Naive thymus-derived CD4-positive, alpha-beta T cell (primary cell): ENCODE data around the gene NIPAL3. TPM values are rescaled to one million over a fixed set of nuclear protein-coding genes. Genes with fewer than 3 reads are reported as not detected.
A peak's percentile ranks its signal among the peaks of the same experiment; 100 is the strongest.

ENCODE experiments used
- ATAC-seq: fragments of 150-1000 bp; cut with Tn5 transposase; 2 replicates; pipeline ENCODE4 v1.10.0; 2021; ENCODE audit warnings: mild to moderate bottlenecking, moderate library complexity
- CTCF ChIA-PET: fragments of 350-600 bp; sonication (Branson Sonifier 250); formaldehyde crosslinking; loops from one replicate; lab custom pipeline; 2021; ENCODE audit warnings: antibody characterized with exemption; lab: Charles Lee
- POLR2A ChIA-PET: fragments of 350-600 bp; sonication (Branson Sonifier 250); formaldehyde crosslinking; loops from one replicate; lab custom pipeline; 2021; ENCODE audit warnings: antibody characterized with exemption, inconsistent platforms; lab: Charles Lee
- DNase-seq, 9 donors: peaks; one replicate each; pipeline versions ENCODE4 v3.0.0 to v3.0.0-alpha.2; 2020 to 2022; ENCODE audit warnings: mixed read lengths in 1 of 9
- H3K27ac ChIP-seq: one replicate; pipeline ENCODE4 v1.7.0; 2013; ENCODE audit warnings: mild to moderate bottlenecking, low read depth, low read length, moderate library complexity
- H3K27me3 ChIP-seq, 2 donors: one replicate each; pipeline ENCODE4 v1.7.0; 2013; ENCODE audit warnings: low read length in 2 of 2, mild to moderate bottlenecking in 2 of 2, moderate library complexity in 2 of 2; ENCODE audit not compliant: control insufficient read depth in 2 of 2, insufficient read depth in 2 of 2
- H3K36me3 ChIP-seq, 3 experiments: 1 replicate in 2 of 3; 2 replicates in 1 of 3; pipeline ENCODE4 v1.7.0; 2013; ENCODE audit warnings: low read length in 3 of 3, mild to moderate bottlenecking in 3 of 3, moderate library complexity in 1 of 3; ENCODE audit not compliant: insufficient read depth in 3 of 3, control insufficient read depth in 2 of 3
- H3K4me1 ChIP-seq, 2 donors: one replicate each; pipeline ENCODE4 v1.7.0; 2013; ENCODE audit warnings: low read length in 2 of 2, mild to moderate bottlenecking in 2 of 2, moderate library complexity in 1 of 2; ENCODE audit not compliant: control insufficient read depth in 2 of 2, insufficient read depth in 2 of 2
- H3K4me3 ChIP-seq: 2 replicates; pipeline ENCODE4 v1.7.0; 2013; ENCODE audit warnings: mild to moderate bottlenecking, low read length
- H3K9me3 ChIP-seq, 3 experiments: 1 replicate in 2 of 3; 2 replicates in 1 of 3; pipeline ENCODE4 v1.7.0; 2013; ENCODE audit warnings: low read length in 3 of 3; ENCODE audit not compliant: control insufficient read depth in 2 of 3
- H3K27ac Mint-ChIP-seq, 9 donors: one replicate each; pipeline ENCODE4 v1.8.0; 2020 to 2022; ENCODE audit warnings: mixed read lengths in 9 of 9, mild to moderate bottlenecking in 8 of 9, moderate library complexity in 5 of 9, inconsistent platforms in 2 of 9
- H3K27me3 Mint-ChIP-seq, 5 donors: one replicate each; pipeline ENCODE4 v1.8.0; 2021 to 2022; ENCODE audit warnings: mixed read lengths in 5 of 5, mild to moderate bottlenecking in 1 of 5
- H3K36me3 Mint-ChIP-seq, 5 donors: one replicate each; pipeline ENCODE4 v1.8.0; 2020 to 2022; ENCODE audit warnings: mixed read lengths in 5 of 5, mild to moderate bottlenecking in 3 of 5, inconsistent platforms in 1 of 5
- H3K4me1 Mint-ChIP-seq, 7 donors: one replicate each; pipeline ENCODE4 v1.8.0; 2020 to 2022; ENCODE audit warnings: mixed read lengths in 7 of 7, mild to moderate bottlenecking in 3 of 7, inconsistent platforms in 1 of 7
- H3K4me3 Mint-ChIP-seq, 10 donors: one replicate each; pipeline ENCODE4 v1.8.0; 2020 to 2022; ENCODE audit warnings: mild to moderate bottlenecking in 10 of 10, mixed read lengths in 10 of 10, moderate library complexity in 6 of 10, inconsistent platforms in 2 of 10
- H3K9me3 Mint-ChIP-seq, 11 donors: one replicate each; pipeline ENCODE4 v1.8.0; 2020 to 2022; ENCODE audit warnings: mixed read lengths in 11 of 11, mild to moderate bottlenecking in 4 of 11, inconsistent platforms in 1 of 11, moderate library complexity in 1 of 11
- intact Hi-C, 2 donors: fragments of 100-400 bp; cut with micrococcal nuclease; formaldehyde crosslinking; loops; one replicate each; pipeline ENCODE4 v1.15.1; 2023
- polyA plus RNA-seq, 2 donors: library from polyadenylated mRNA; unstranded; fragments of 300-500 nt; fragmentation: Illumina TruSeq; gene quantifications; one replicate each; pipeline ENCODE4 v1.2.3, GENCODE V29; 2021
- total RNA-seq, 6 experiments: library from RNA in 5 of 6; stranded (reverse) in 5 of 6; gene quantifications; 1 replicate in 5 of 6; 2 replicates in 1 of 6; pipeline ENCODE4 v1.2.3 and lab custom pipeline; 2021 to 2026

NIPAL3 gene
- total and polyA plus RNA-seq, 7 experiments from 2014 or later, result 35.5 to 127 (median 63.7) TPM

DNA sequence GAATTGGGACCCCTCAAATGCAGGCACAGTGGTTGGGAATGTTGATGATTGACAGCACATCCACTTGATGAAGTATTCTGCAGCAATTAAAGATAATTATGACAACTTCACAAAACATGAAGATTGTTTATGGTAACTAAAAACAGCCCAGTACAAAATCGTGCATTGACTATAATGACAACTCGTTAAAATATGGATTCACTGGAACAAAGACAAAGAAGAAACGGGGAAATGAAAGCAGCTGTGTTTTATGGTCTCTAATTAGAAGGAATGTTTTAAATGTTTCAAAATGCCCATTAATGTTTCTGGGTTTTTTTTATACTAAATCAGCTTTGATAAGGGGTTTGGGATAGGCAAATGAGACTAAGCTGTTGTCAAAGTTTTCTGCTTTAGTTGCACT, 36.1 kb downstream of the NIPAL3 start:
- POLR2A ChIA-PET, result interaction anchor here (0.7 to 1.1 kb wide), 2 partner anchors 16 to 35 kb away, joined by 3 read pairs; no protein-coding TSS in a partner anchor
- Mint-ChIP-seq H3K36me3 (peaks cover 23 to 79% (median 47%) of the 10 kb centered on the region in 5 donors), H3K27ac (peak overlapping the region in 4 of 9 donors; percentile 1 to 32 (median 8)), H3K4me3 (no peak overlapping the region), H3K4me1 (peaks cover 0 to 23% (median 4%) of the 10 kb centered on the region in 7 donors), H3K27me3 (no peaks in the 10 kb centered on the region), H3K9me3 (no peaks in the 10 kb centered on the region)
- Histone ChIP-seq H3K27me3 (no peaks in the 10 kb centered on the region), H3K36me3 (peaks cover 26 to 96% (median 33%) of the 10 kb centered on the region in 3 experiments), H3K4me3 (no peak overlapping the region), H3K27ac (no peak overlapping the region), H3K4me1 (no peaks in the 10 kb centered on the region), H3K9me3 (no peaks in the 10 kb centered on the region)
- CTCF ChIA-PET, result interaction anchor here (0.6 to 1.1 kb wide), 3 partner anchors 53 to 259 kb away, joined by 3 read pairs; no protein-coding TSS in a partner anchor
- intact Hi-C loops, result no loop called here
- DNase-seq (no peak), ATAC-seq (no peak)

GRCh38 chr1:24452922-24453485, 37.4 kb downstream of the NIPAL3 start:
- POLR2A ChIA-PET, result interaction anchor here (0.7 to 1.6 kb wide), 6 partner anchors 17 to 74 kb away, joined by 3 to 7 read pairs (median 3); no protein-coding TSS in a partner anchor

DNA sequence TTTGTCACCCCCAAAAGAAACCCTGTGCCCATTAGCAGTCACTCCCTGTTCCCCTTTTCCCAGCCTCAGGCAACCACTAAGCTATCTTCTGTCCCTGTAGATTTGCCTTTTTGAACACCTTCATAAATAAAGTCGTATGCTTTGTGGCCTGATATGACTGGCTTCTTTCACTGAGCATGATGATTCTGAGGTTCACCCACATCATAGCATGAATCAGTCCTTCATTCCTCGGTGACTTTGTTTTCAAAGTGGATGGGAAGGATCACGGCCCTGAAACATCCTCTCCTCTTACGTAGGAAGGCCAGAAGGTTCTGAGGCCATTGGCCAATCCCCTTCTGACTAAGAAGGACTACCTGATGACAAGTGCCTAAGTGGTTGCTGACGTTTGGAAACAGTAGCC, 39.1 kb downstream of the NIPAL3 start:
- ChIA-PET CTCF (interaction anchor here (0.8 to 2.2 kb wide), 2 partner anchors 36 to 39 kb away, joined by 3 to 7 read pairs; partner anchors contain the start of gene NIPAL3), POLR2A (interaction anchor here (0.6 to 1.1 kb wide), 2 partner anchors 29 to 30 kb away, joined by 3 read pairs; no protein-coding TSS in a partner anchor)
- Histone ChIP-seq H3K27ac (no peak overlapping the region), H3K9me3 (no peaks in the 10 kb centered on the region), H3K4me3 (no peak overlapping the region), H3K27me3 (no peaks in the 10 kb centered on the region), H3K36me3 (peaks cover 31 to 100% (median 33%) of the 10 kb centered on the region in 3 experiments), H3K4me1 (no peaks in the 10 kb centered on the region)
- H3K4me3 Mint-ChIP-seq, result no peak overlapping the region
- no peaks in the 10 kb centered on the region for H3K27me3 Mint-ChIP-seq
- H3K4me1 Mint-ChIP-seq, result peaks cover 3 to 24% (median 7%) of the 10 kb centered on the region in 7 donors
- DNase-seq, result no peak
- H3K9me3 Mint-ChIP-seq, result peaks cover 0 to 2% (median 0%) of the 10 kb centered on the region in 11 donors
- intact Hi-C loops, result no loop called here
- peak; percentile 24 for ATAC-seq
- H3K27ac Mint-ChIP-seq, result peak overlapping the region in 7 of 9 donors; percentile 10 to 82 (median 72)
- peaks cover 25 to 89% (median 62%) of the 10 kb centered on the region in 5 donors for H3K36me3 Mint-ChIP-seq

More at GRCh38 chr1:24452922-24453485, 37.4 kb downstream of the NIPAL3 start:
- Mint-ChIP-seq H3K27me3 (no peaks in the 10 kb centered on the region), H3K27ac (peak overlapping the region in 1 of 9 donors; percentile 53), H3K4me1 (peaks cover 0 to 19% (median 4%) of the 10 kb centered on the region in 7 donors), H3K36me3 (peaks cover 21 to 82% (median 47%) of the 10 kb centered on the region in 5 donors), H3K4me3 (no peak overlapping the region), H3K9me3 (no peaks in the 10 kb centered on the region)
- intact Hi-C loops, result no loop called here
- Histone ChIP-seq H3K27ac (no peak overlapping the region), H3K27me3 (no peaks in the 10 kb centered on the region), H3K36me3 (peaks cover 26 to 97% (median 28%) of the 10 kb centered on the region in 3 experiments), H3K4me1 (no peaks in the 10 kb centered on the region), H3K4me3 (no peak overlapping the region), H3K9me3 (no peaks in the 10 kb centered on the region)
- ATAC-seq (no peak), DNase-seq (no peak)
- CTCF ChIA-PET, result interaction anchor here (1.1 to 2.2 kb wide), 2 partner anchors 38 to 83 kb away, joined by 3 to 7 read pairs; partner anchors contain the start of gene NIPAL3

GRCh38 chr1:24455272-24455671, 39.7 kb downstream of the NIPAL3 start:
- H3K4me1 Mint-ChIP-seq, result peaks cover 3 to 24% (median 8%) of the 10 kb centered on the region in 7 donors
- H3K27ac Mint-ChIP-seq, result peak overlapping the region in 2 of 9 donors; percentile 14 to 43
- no peaks in the 10 kb centered on the region for H3K27me3 Mint-ChIP-seq
- ATAC-seq (no peak), DNase-seq (no peak)
- no peak overlapping the region for H3K4me3 Mint-ChIP-seq
- CTCF ChIA-PET, result no interaction called here
- Histone ChIP-seq H3K36me3 (peaks cover 28 to 100% (median 36%) of the 10 kb centered on the region in 3 experiments), H3K27ac (no peak overlapping the region), H3K4me1 (no peaks in the 10 kb centered on the region), H3K27me3 (no peaks in the 10 kb centered on the region), H3K4me3 (no peak overlapping the region), H3K9me3 (no peaks in the 10 kb centered on the region)
- POLR2A ChIA-PET, result interaction anchor here (0.6 kb wide), 1 partner anchor 49 kb away, joined by 3 read pairs; no protein-coding TSS in a partner anchor
- H3K9me3 Mint-ChIP-seq, result peaks cover 0 to 2% (median 0%) of the 10 kb centered on the region in 11 donors
- intact Hi-C loops, result no loop called here
- H3K36me3 Mint-ChIP-seq, result peaks cover 25 to 89% (median 62%) of the 10 kb centered on the region in 5 donors

- Histone ChIP-seq H3K4me1 (no peaks in the 10 kb centered on the region), H3K27me3 (no peaks in the 10 kb centered on the region), H3K9me3 (no peaks in the 10 kb centered on the region), H3K27ac (no peak overlapping the region), H3K36me3 (peaks cover 26 to 90% (median 33%) of the 10 kb centered on the region in 3 experiments), H3K4me3 (no peak overlapping the region)
- ChIA-PET CTCF (interaction anchor here (0.6 kb wide), 1 partner anchor 298 kb away, joined by 3 read pairs; no protein-coding TSS in a partner anchor), POLR2A (no interaction called here)
- Mint-ChIP-seq H3K27ac (peak overlapping the region in 3 of 9 donors; percentile 8 to 20 (median 18)), H3K36me3 (peaks cover 28 to 87% (median 63%) of the 10 kb centered on the region in 5 donors), H3K4me1 (peaks cover 0 to 17% (median 15%) of the 10 kb centered on the region in 7 donors), H3K4me3 (no peak overlapping the region), H3K27me3 (no peaks in the 10 kb centered on the region), H3K9me3 (peaks cover 0 to 11% (median 0%) of the 10 kb centered on the region in 11 donors)
- intact Hi-C loops, result no loop called here
- ATAC-seq (no peak), DNase-seq (no peak)
These were observed 42.3 kb downstream of the NIPAL3 start for GRCh38 chr1:24457866-24458265.

- intact Hi-C loops, result loop anchor here in 1 of 2 donors (5.0 kb wide), 2 partner anchors 42 to 68 kb away; partner anchors contain the start of gene NIPAL3
- Histone ChIP-seq H3K27me3 (no peaks in the 10 kb centered on the region), H3K36me3 (peaks cover 22 to 72% (median 26%) of the 10 kb centered on the region in 3 experiments), H3K4me1 (peaks cover 0 to 15% of the 10 kb centered on the region in 2 donors), H3K9me3 (no peaks in the 10 kb centered on the region), H3K27ac (no peak overlapping the region), H3K4me3 (no peak overlapping the region)
- H3K4me1 Mint-ChIP-seq, result peaks cover 7 to 35% (median 30%) of the 10 kb centered on the region in 7 donors
- H3K27me3 Mint-ChIP-seq, result no peaks in the 10 kb centered on the region
- H3K4me3 Mint-ChIP-seq, result no peak overlapping the region
- H3K36me3 Mint-ChIP-seq, result peaks cover 21 to 71% (median 61%) of the 10 kb centered on the region in 5 donors
- peak overlapping the region in 8 of 9 donors; percentile 9 to 82 (median 44) for H3K27ac Mint-ChIP-seq
- CTCF ChIA-PET, result interaction anchor here (0.6 to 1.3 kb wide), 2 partner anchors 27 to 68 kb away, joined by 4 to 5 read pairs; no protein-coding TSS in a partner anchor
- ATAC-seq (no peak), DNase-seq (no peak)
- peaks cover 0 to 11% (median 0%) of the 10 kb centered on the region in 11 donors for H3K9me3 Mint-ChIP-seq
- POLR2A ChIA-PET, result interaction anchor here (0.7 to 1.9 kb wide), 7 partner anchors 21 to 67 kb away, joined by 3 to 13 read pairs (median 3); partner anchors contain the start of gene RCAN3
These were observed 44.1 kb downstream of the NIPAL3 start for GRCh38 chr1:24459551-24460266.
